ENCODE measurements around the gene ELMO1. TPM values are rescaled to one million over a fixed set of nuclear protein-coding genes. Genes with fewer than 3 reads are reported as not detected.

Gene ELMO1
- total RNA-seq, 1 experiment from 2014 or later = 1.1 TPM

GRCh38 chr7:36931892-36932291, 516.8 kb downstream of the ELMO1 start (continued):
- TF ChIP-seq ZBTB33 (IDR thresholded peaks at IDR 0.05; ENCODE audit: extremely low read depth, insufficient replicate concordance, low read length) (no peak), SP1 (IDR thresholded peaks at IDR 0.05; ENCODE audit: low read depth) (no peak), ZFX (IDR thresholded peaks at IDR 0.05) (no peak), EZH2 (IDR thresholded peaks at IDR 0.05) (no peak)

GRCh38 chr7:36929791-36930190, 518.9 kb downstream of the ELMO1 start:
- no peak overlapping the region for H3K9ac ChIP-seq (ENCODE audit: low read length)
- no peaks in the 10 kb centered on the region for H3K9me3 ChIP-seq (ENCODE audit: control insufficient read depth in 1 of 2, insufficient read depth in 1 of 2, low read depth in 1 of 2, low read length in 2 of 2)
- no peak overlapping the region for H3K4me3 ChIP-seq (replicated peaks in 1 of 2; ENCODE audit: low read depth in 1 of 2, low read length in 2 of 2)
- H4K20me1 ChIP-seq (ENCODE audit: insufficient read depth) = no peaks in the 10 kb centered on the region
- no peaks in the 10 kb centered on the region for H3K9me2 ChIP-seq (ENCODE audit: insufficient read depth)
- no peak for TF ChIP-seq ZNF274 (IDR thresholded peaks at IDR 0.05; ENCODE audit: low read depth, low read length)
- H2AFZ ChIP-seq (ENCODE audit: low read depth, low read length, poor library complexity, severe bottlenecking) = no peak overlapping the region
- H3K27me3 ChIP-seq (ENCODE audit: insufficient read depth, low read length) = no peaks in the 10 kb centered on the region; the same call in 1 of the 2 replicates
- DNase-seq (ENCODE audit: low read depth, low spot score) = no peak
- BruUV-seq (replicated peaks) = no TSS peak
- intact Hi-C loops (cut with micrococcal nuclease) = no loop called here
- RAD21 ChIA-PET (ENCODE audit: low non-redundant PET in 1 of 2, low total read pairs in 2 of 2, uncharacterized antibody in 2 of 2, unreplicated experiment in 2 of 2) = no interaction called here
- H3K79me2 ChIP-seq (ENCODE audit: insufficient read depth, low read length) = no peaks in the 10 kb centered on the region
- ATAC-seq = no peak
- H3K4me2 ChIP-seq (ENCODE audit: low read length) = no peak overlapping the region
- H3K36me3 ChIP-seq (ENCODE audit: control insufficient read depth in 1 of 2, insufficient read depth in 2 of 2, low read length in 2 of 2) = no peaks in the 10 kb centered on the region
- CTCF ChIA-PET = no interaction called here
- no peaks in the 10 kb centered on the region for H3K4me1 ChIP-seq (ENCODE audit: control insufficient read depth in 1 of 2, insufficient read depth in 2 of 2, low read length in 2 of 2)
- no peak overlapping the region for H3K27ac ChIP-seq (ENCODE audit: low read depth, low read length)
- POLR2A ChIA-PET = no interaction called here

GRCh38 chr7:36928718-36929117, 519.9 kb downstream of the ELMO1 start:
- no TSS peak for BruUV-seq (replicated peaks)
- H3K4me1 ChIP-seq (ENCODE audit: control insufficient read depth in 1 of 2, insufficient read depth in 2 of 2, low read length in 2 of 2) = no peaks in the 10 kb centered on the region
- H3K36me3 ChIP-seq (ENCODE audit: control insufficient read depth in 1 of 2, insufficient read depth in 2 of 2, low read length in 2 of 2) = no peaks in the 10 kb centered on the region
- no peaks in the 10 kb centered on the region for H3K9me3 ChIP-seq (ENCODE audit: control insufficient read depth in 1 of 2, insufficient read depth in 1 of 2, low read depth in 1 of 2, low read length in 2 of 2)
- H3K27ac ChIP-seq (ENCODE audit: low read depth, low read length) = no peak overlapping the region
- H3K9ac ChIP-seq (ENCODE audit: low read length) = no peak overlapping the region
- H3K9me2 ChIP-seq (ENCODE audit: insufficient read depth) = no peaks in the 10 kb centered on the region
- no peaks in the 10 kb centered on the region; the same call in 1 of the 2 replicates for H3K27me3 ChIP-seq (ENCODE audit: insufficient read depth, low read length)
- no peaks in the 10 kb centered on the region for H4K20me1 ChIP-seq (ENCODE audit: insufficient read depth)
- no peak overlapping the region for H2AFZ ChIP-seq (ENCODE audit: low read depth, low read length, poor library complexity, severe bottlenecking)
- ChIA-PET RAD21 (ENCODE audit: low non-redundant PET in 1 of 2, low total read pairs in 2 of 2, uncharacterized antibody in 2 of 2, unreplicated experiment in 2 of 2) (no interaction called here), POLR2A (no interaction called here), CTCF (no interaction called here)
- no peak for ATAC-seq
- H3K79me2 ChIP-seq (ENCODE audit: insufficient read depth, low read length) = no peaks in the 10 kb centered on the region
- no peak for DNase-seq (ENCODE audit: low read depth, low spot score)
- intact Hi-C loops (cut with micrococcal nuclease) = no loop called here
- no peak overlapping the region for H3K4me2 ChIP-seq (ENCODE audit: low read length)
- H3K4me3 ChIP-seq (replicated peaks in 1 of 2; ENCODE audit: low read depth in 1 of 2, low read length in 2 of 2) = no peak overlapping the region
- TF ChIP-seq JUND (IDR thresholded peaks at IDR 0.05) (no peak), ZBTB33 (IDR thresholded peaks at IDR 0.05; ENCODE audit: extremely low read depth, insufficient replicate concordance, low read length) (no peak), YY1 (IDR thresholded peaks at IDR 0.05; ENCODE audit: extremely low read depth, insufficient replicate concordance, low read depth, low read length) (no peak), EZH2 (IDR thresholded peaks at IDR 0.05) (no peak), EGR1 (IDR thresholded peaks at IDR 0.05; ENCODE audit: low read depth) (no peak), TCF7L2 (IDR thresholded peaks at IDR 0.05; ENCODE audit: borderline replicate concordance, extremely low read depth, insufficient read depth, insufficient read length) (no peak), RAD21 (IDR thresholded peaks at IDR 0.05; ENCODE audit: low read depth) (no peak), ATF3 (IDR thresholded peaks at IDR 0.05) (no peak), ZFX (IDR thresholded peaks at IDR 0.05) (no peak)
- TF ChIP-seq, protein P1, sequence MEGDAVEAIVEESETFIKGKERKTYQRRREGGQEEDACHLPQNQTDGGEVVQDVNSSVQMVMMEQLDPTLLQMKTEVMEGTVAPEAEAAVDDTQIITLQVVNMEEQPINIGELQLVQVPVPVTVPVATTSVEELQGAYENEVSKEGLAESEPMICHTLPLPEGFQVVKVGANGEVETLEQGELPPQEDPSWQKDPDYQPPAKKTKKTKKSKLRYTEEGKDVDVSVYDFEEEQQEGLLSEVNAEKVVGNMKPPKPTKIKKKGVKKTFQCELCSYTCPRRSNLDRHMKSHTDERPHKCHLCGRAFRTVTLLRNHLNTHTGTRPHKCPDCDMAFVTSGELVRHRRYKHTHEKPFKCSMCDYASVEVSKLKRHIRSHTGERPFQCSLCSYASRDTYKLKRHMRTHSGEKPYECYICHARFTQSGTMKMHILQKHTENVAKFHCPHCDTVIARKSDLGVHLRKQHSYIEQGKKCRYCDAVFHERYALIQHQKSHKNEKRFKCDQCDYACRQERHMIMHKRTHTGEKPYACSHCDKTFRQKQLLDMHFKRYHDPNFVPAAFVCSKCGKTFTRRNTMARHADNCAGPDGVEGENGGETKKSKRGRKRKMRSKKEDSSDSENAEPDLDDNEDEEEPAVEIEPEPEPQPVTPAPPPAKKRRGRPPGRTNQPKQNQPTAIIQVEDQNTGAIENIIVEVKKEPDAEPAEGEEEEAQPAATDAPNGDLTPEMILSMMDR (IDR thresholded peaks at IDR 0.05 in 2 of 3, conservative IDR thresholded peaks at IDR 0.05 in 1 of 3; ENCODE audit: borderline replicate concordance in 1 of 3, insufficient read depth in 1 of 3, low read depth in 2 of 3, low read length in 2 of 3) = no peak
